K562 treated with DMSO at 1 percent for 48 hours (cell line): Measurements from ENCODE around the gene NR4A3. TPM values are rescaled to one million over a fixed set of nuclear protein-coding genes. Genes with fewer than 3 reads are reported as not detected.

Experiments used
- total RNA-seq: library from RNA; unstranded; fragments of 300-600 nt; gene quantifications from 2 replicates; pipeline ENCODE4 v1.2.3, GENCODE V29; 2022; ENCODE audit warnings: low replicate concordance; ENCODE audit errors: extremely low read depth

NR4A3 gene
- not detected in 2 replicates for total RNA-seq

DNA sequence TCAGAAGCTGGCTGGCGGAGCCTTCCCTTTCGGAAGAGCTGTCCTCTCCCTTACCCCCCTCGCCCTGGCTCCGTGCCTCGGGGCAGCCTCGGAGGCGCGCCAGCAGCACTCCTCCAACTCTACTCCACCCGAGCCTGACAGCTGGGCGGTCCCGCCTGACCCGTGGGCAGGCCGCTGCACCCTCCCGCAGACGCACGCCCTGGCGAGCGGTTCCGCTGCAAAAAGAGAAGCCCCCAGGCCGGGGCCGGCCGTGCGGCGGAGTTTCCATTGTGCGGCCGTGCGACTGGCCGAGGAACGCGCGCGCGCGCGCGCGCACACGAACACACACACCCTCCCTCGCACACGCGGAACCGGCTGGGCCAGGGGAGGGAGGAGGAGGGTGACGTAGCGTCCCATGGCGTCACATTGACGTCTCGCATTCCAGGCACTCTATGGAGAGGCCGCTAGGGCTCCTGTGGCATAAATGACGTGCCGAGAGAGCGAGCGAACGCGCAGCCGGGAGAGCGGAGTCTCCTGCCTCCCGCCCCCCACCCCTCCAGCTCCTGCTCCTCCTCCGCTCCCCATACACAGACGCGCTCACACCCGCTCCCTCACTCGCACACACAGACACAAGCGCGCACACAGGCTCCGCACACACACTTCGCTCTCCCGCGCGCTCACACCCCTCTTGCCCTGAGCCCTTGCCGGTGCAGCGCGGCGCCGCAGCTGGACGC is at the start of gene NR4A3:
TSS of gene NR4A3 (plus strand) at position 490 of the 713 bp plus-strand sequence. CDS start 6,158 bp downstream, outside the sequence.

DNA sequence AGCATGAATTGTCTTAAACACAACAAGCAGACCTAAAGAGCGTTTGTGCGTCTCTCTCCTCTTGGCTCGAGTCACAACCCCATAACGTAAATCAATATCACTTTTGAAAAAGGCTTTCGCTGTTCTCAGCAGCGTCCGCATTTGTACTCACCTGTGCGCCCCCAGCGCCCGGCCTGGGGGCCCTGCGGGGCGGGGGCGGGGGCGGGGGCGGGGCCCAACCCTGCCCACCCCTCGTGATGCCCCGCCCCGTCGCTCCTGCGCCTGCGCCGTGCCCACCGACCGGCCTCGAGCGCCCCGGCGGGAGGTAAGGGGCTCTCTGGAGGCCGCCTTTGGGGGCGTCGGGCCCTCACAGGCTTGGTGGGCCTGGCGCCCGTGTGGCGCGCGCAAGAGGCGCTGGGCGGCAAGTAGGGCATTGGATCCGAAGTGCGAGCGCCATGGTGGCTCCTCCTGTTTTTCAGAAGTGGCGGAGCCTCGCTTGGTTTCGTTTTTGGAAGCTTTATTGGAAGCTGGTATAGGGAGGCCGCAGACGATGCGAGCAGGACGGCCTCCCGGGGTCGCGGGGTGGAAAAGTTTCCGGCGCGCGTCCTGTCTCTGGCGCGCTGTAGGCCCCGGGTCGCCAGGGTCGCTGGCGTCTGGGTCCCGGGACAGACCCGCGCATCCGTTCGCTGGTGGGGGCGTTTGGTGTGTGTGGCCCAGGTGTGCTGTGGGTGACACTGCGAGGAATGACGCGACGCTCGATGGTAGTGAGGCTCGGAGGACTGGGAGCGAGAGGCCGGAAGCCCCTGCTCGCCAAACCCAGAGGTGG is 84.9 kb downstream of the NR4A3 start, which contains the start of gene STX17:
TSS of gene STX17 (plus strand) at position 252 of the 805 bp plus-strand sequence. CDS start 8,586 bp downstream, outside the sequence.

Other genes starting within 250 kb of the NR4A3 start
- not detected in 2 replicates for gene STX17, start 84.8 kb downstream of the NR4A3 start, total RNA-seq